ENCODE results near the gene PCBP3. TPM values are rescaled to one million over a fixed set of nuclear protein-coding genes. Genes with fewer than 3 reads are reported as not detected.

The PCBP3 gene
- total and polyA plus RNA-seq, 2 of the 13 experiments (the other 11 are each of a cell fraction or from before 2014, with no cell fraction given), result not detected

DNA sequence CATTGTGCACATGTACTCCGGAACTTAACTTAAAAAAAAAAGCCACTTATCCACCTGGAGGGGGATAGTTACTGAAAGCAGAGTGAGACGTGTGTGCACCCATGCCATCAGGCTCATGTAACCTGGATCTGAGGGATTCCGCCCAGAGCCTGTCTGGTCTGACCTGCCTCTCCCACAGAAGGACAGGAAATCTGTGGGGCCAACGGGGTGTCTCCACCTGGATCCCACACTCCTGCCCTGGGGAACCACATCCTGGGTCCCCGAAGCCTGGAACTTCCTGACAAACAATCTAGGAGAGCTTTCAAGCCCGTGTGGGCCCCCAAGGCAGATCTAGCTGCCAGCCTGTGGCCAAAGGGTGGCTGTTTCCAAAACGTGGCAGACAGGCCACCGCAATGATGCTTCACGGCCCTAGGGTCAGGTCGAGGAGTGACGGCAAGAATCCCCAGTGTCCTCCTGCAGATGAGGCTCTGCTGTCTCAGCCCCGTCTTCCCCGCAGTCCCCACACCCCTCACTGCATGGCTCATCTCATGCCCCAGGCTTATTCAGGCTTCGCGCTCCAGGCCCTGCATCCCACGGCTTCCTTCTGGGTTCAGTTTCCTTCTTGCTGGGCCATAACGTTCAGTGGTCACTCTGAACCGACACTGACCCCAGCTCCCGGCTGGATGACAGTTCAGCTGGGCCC, 21.0 kb upstream of the PCBP3 start:
- H3K4me1 ChIP-seq (ENCODE audit: insufficient read depth, low read length), result no peaks in the 10 kb centered on the region
- intact Hi-C loops (cut with micrococcal nuclease; ENCODE audit: unreplicated experiment) (no loop called here), in situ Hi-C loops (cut with HindIII; ENCODE audit: extremely low pct_ligation_motif_present, low pct_unique_long_range_greater_than_20kb) (no loop called here)
- H3K27me3 ChIP-seq (ENCODE audit: control insufficient read depth in 1 of 2, insufficient read depth in 2 of 2, low read length in 2 of 2), result peaks cover 8 to 54% of the 10 kb centered on the region in 2 experiments; a peak in 4 of 5 replicates
- no TSS peak for BruUV-seq (replicated peaks)
- no peak overlapping the region for H3K27ac ChIP-seq (ENCODE audit: extremely low read length, insufficient read depth, low read length)
- ChIA-PET CTCF (ENCODE audit: low intra/inter-chr PET ratio, low total read pairs) (no interaction called here), POLR2A (no interaction called here)
- no peaks in the 10 kb centered on the region for H3K79me2 ChIP-seq (ENCODE audit: insufficient read depth, low read length)
- WGBS (ENCODE audit: low lambda C conversion rate), result 40% methylated on average over 12 of the region's 19 CpGs
- no peaks in the 10 kb centered on the region for H3K9me3 ChIP-seq (ENCODE audit: low read length)
- no peaks in the 10 kb centered on the region for H3K36me3 ChIP-seq (replicated peaks in 1 of 2; ENCODE audit: control insufficient read depth in 1 of 2, insufficient read depth in 2 of 2, low read length in 2 of 2)
- DNase-seq (ENCODE audit: low spot score) (no peak), FAIRE-seq (no peak), ATAC-seq (no peak)
- no peaks in the 10 kb centered on the region for H4K20me1 ChIP-seq (ENCODE audit: insufficient read depth, low read length)
- TF ChIP-seq ZNF335 (CRISPR knock-in tag; IDR thresholded peaks at IDR 0.05) (no peak), SP5 (CRISPR knock-in tag; IDR thresholded peaks at IDR 0.05; ENCODE audit: borderline replicate concordance, low read depth) (no peak), KLF12 (CRISPR knock-in tag; IDR thresholded peaks at IDR 0.05; ENCODE audit: borderline replicate concordance) (no peak)
- TF ChIP-seq, protein P1, sequence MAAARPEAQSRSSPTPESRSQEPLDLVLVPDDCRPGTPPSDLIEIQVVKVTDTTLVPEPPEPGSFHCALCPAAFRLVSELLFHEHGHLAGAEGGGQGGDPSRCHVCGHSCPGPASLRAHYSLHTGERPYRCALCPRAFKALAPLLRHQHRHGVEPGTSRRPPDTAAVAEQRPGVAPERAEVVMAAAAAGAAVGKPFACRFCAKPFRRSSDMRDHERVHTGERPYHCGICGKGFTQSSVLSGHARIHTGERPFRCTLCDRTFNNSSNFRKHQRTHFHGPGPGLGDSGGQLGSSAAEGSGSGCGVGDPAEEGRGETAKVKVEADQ (CRISPR knock-in tag; IDR thresholded peaks at IDR 0.05; ENCODE audit: borderline replicate concordance), result no peak
- H2AFZ ChIP-seq (ENCODE audit: low read length), result no peak overlapping the region
- no peak overlapping the region for H3K9ac ChIP-seq (ENCODE audit: insufficient read depth, low read depth, low read length)
- H3K4me2 ChIP-seq (ENCODE audit: low read depth, low read length), result no peak overlapping the region
- no peak overlapping the region for H3K4me3 ChIP-seq (replicated peaks in 1 of 3; ENCODE audit: insufficient read depth in 1 of 3, low read depth in 2 of 3, low read length in 3 of 3)

DNA sequence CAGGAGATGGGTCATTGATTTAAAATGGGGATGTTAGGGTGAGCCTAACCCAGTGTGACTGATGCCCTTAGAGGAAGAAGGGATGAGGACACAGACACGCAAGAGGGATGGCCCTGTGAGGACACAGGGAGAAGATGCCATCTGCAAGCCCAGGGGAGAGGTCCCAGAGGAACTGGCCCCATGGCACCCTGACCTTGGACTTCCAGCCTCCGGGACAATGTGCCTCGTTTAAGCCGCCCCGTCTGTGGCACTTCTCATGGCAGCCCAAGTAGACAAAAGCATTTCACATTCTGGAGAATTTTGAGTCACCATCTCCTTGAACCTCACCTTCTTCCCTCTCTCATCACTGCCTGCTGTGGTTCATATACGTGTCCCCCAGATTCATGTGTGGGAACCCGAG, 20.1 kb upstream of the PCBP3 start:
- intact Hi-C loops (cut with micrococcal nuclease; ENCODE audit: unreplicated experiment) (no loop called here), in situ Hi-C loops (cut with HindIII; ENCODE audit: extremely low pct_ligation_motif_present, low pct_unique_long_range_greater_than_20kb) (no loop called here)
- DNase-seq (ENCODE audit: low spot score), result no peak
- Histone ChIP-seq H3K36me3 (replicated peaks in 1 of 2; ENCODE audit: control insufficient read depth in 1 of 2, insufficient read depth in 2 of 2, low read length in 2 of 2) (no peaks in the 10 kb centered on the region), H2AFZ (ENCODE audit: low read length) (no peak overlapping the region), H3K4me2 (ENCODE audit: low read depth, low read length) (no peak overlapping the region), H3K9me3 (ENCODE audit: low read length) (no peaks in the 10 kb centered on the region), H3K27ac (ENCODE audit: extremely low read length, insufficient read depth, low read length) (no peak overlapping the region), H3K9ac (ENCODE audit: insufficient read depth, low read depth, low read length) (no peak overlapping the region), H3K4me3 (replicated peaks in 1 of 3; ENCODE audit: insufficient read depth in 1 of 3, low read depth in 2 of 3, low read length in 3 of 3) (no peak overlapping the region), H4K20me1 (ENCODE audit: insufficient read depth, low read length) (no peaks in the 10 kb centered on the region), H3K4me1 (ENCODE audit: insufficient read depth, low read length) (no peaks in the 10 kb centered on the region), H3K27me3 (ENCODE audit: control insufficient read depth in 1 of 2, insufficient read depth in 2 of 2, low read length in 2 of 2) (peaks cover 8 to 45% of the 10 kb centered on the region in 2 experiments; a peak in 4 of 5 replicates), H3K79me2 (ENCODE audit: insufficient read depth, low read length) (no peaks in the 10 kb centered on the region)
- FAIRE-seq, result no peak
- ATAC-seq, result no peak
- WGBS (ENCODE audit: low lambda C conversion rate), result 24% methylated on average over 7 of the region's 7 CpGs
- ChIA-PET CTCF (ENCODE audit: low intra/inter-chr PET ratio, low total read pairs) (no interaction called here), POLR2A (no interaction called here)
- BruUV-seq (replicated peaks), result no TSS peak
- TF ChIP-seq GATAD2A (CRISPR knock-in tag; IDR thresholded peaks at IDR 0.05) (no peak), ZNF333 (CRISPR knock-in tag; IDR thresholded peaks at IDR 0.05; ENCODE audit: borderline replicate concordance) (no peak), KLF12 (CRISPR knock-in tag; IDR thresholded peaks at IDR 0.05; ENCODE audit: borderline replicate concordance) (no peak), PHB2 (IDR thresholded peaks at IDR 0.05; ENCODE audit: partially characterized antibody) (no peak), ZNF703 (CRISPR knock-in tag; IDR thresholded peaks at IDR 0.05; ENCODE audit: borderline replicate concordance) (no peak), TCF7L2 (IDR thresholded peaks at IDR 0.05; ENCODE audit: low read depth, low read length) (no peak), EHMT2 (IDR thresholded peaks at IDR 0.05; ENCODE audit: borderline replicate concordance, low read depth, low read length) (no peak), SALL1 (CRISPR knock-in tag; IDR thresholded peaks at IDR 0.05) (no peak), SP140L (CRISPR knock-in tag; IDR thresholded peaks at IDR 0.05; ENCODE audit: borderline replicate concordance) (no peak), ZNF547 (CRISPR knock-in tag; IDR thresholded peaks at IDR 0.05) (no peak), NBN (conservative IDR thresholded peaks at IDR 0.05) (no peak)
- TF ChIP-seq, protein P2, sequence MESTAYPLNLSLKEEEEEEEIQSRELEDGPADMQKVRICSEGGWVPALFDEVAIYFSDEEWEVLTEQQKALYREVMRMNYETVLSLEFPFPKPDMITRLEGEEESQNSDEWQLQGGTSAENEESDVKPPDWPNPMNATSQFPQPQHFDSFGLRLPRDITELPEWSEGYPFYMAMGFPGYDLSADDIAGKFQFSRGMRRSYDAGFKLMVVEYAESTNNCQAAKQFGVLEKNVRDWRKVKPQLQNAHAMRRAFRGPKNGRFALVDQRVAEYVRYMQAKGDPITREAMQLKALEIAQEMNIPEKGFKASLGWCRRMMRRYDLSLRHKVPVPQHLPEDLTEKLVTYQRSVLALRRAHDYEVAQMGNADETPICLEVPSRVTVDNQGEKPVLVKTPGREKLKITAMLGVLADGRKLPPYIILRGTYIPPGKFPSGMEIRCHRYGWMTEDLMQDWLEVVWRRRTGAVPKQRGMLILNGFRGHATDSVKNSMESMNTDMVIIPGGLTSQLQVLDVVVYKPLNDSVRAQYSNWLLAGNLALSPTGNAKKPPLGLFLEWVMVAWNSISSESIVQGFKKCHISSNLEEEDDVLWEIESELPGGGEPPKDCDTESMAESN (CRISPR knock-in tag; conservative IDR thresholded peaks at IDR 0.05), result no peak
- TF ChIP-seq, protein P3, sequence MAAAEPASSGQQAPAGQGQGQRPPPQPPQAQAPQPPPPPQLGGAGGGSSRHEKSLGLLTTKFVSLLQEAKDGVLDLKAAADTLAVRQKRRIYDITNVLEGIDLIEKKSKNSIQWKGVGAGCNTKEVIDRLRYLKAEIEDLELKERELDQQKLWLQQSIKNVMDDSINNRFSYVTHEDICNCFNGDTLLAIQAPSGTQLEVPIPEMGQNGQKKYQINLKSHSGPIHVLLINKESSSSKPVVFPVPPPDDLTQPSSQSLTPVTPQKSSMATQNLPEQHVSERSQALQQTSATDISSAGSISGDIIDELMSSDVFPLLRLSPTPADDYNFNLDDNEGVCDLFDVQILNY (CRISPR knock-in tag; conservative IDR thresholded peaks at IDR 0.05), result no peak

All from HepG2 (cell line).